WERI-Rb-1 (cell line): ENCODE measurements around the gene PNPLA2.

Experiments
- DNase-seq: peaks from one replicate; pipeline ENCODE4 v3.0.0-alpha.2; 2020
- H3K27ac ChIP-seq: fragments of 250-450 bp; sonication (Bioruptor Pico); 2 replicates; pipeline ENCODE4 v1.5.1; 2020; ENCODE audit warnings: mild to moderate bottlenecking, moderate library complexity
- H3K27me3 ChIP-seq: fragments of 250-450 bp; sonication (Bioruptor Pico); 2 replicates; pipeline ENCODE4 v1.5.1; 2021; ENCODE audit warnings: mild to moderate bottlenecking, low read depth, moderate library complexity; ENCODE audit not compliant: insufficient read depth, severe bottlenecking
- H3K36me3 ChIP-seq: fragments of 250-450 bp; sonication (Bioruptor Pico); 2 replicates; pipeline ENCODE4 v1.5.1; 2020; ENCODE audit warnings: mild to moderate bottlenecking, moderate library complexity
- H3K4me3 ChIP-seq: 2 replicates; pipeline ENCODE4 v1.5.1; 2011; ENCODE audit warnings: low read depth, mild to moderate bottlenecking, control low read depth, low read length
- H3K9me3 ChIP-seq: fragments of 250-450 bp; sonication (Bioruptor Pico); 2 replicates; pipeline ENCODE4 v1.5.1; 2021; ENCODE audit warnings: mild to moderate bottlenecking, moderate library complexity; ENCODE audit not compliant: severe bottlenecking
- TF ChIP-seq, protein P1 (sequence below): IDR thresholded peaks from 2 replicates; pipeline ENCODE4 v1.5.1; 2011; ENCODE audit warnings: low read depth, mild to moderate bottlenecking, control low read depth, inconsistent platforms, low read length

The PNPLA2 gene

GRCh38 chr11:833114-833791 lies 14.5 kb downstream of the PNPLA2 start:
- TF ChIP-seq, protein P1, sequence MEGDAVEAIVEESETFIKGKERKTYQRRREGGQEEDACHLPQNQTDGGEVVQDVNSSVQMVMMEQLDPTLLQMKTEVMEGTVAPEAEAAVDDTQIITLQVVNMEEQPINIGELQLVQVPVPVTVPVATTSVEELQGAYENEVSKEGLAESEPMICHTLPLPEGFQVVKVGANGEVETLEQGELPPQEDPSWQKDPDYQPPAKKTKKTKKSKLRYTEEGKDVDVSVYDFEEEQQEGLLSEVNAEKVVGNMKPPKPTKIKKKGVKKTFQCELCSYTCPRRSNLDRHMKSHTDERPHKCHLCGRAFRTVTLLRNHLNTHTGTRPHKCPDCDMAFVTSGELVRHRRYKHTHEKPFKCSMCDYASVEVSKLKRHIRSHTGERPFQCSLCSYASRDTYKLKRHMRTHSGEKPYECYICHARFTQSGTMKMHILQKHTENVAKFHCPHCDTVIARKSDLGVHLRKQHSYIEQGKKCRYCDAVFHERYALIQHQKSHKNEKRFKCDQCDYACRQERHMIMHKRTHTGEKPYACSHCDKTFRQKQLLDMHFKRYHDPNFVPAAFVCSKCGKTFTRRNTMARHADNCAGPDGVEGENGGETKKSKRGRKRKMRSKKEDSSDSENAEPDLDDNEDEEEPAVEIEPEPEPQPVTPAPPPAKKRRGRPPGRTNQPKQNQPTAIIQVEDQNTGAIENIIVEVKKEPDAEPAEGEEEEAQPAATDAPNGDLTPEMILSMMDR = no peak
- H3K27ac ChIP-seq = peak overlapping the region; percentile 96

GRCh38 chr11:833849-834311 lies 15.2 kb downstream of the PNPLA2 start:
- no peak for DNase-seq
- TF ChIP-seq, protein P1 = no peak
- H3K27ac ChIP-seq = peak overlapping the region; percentile 96
- H3K36me3 ChIP-seq = peaks cover 50% of the 10 kb centered on the region
- H3K27me3 ChIP-seq = no peaks in the 10 kb centered on the region
- no peaks in the 10 kb centered on the region for H3K9me3 ChIP-seq
- H3K4me3 ChIP-seq = peak overlapping the region; percentile 51

More at GRCh38 chr11:833114-833791, 14.5 kb downstream of the PNPLA2 start:
- Histone ChIP-seq H3K4me3 (peak overlapping the region; percentile 51), H3K36me3 (peaks cover 44% of the 10 kb centered on the region), H3K9me3 (no peaks in the 10 kb centered on the region), H3K27me3 (no peaks in the 10 kb centered on the region)
- DNase-seq = no peak

- TF ChIP-seq, protein P1 = no peak
- no peaks in the 10 kb centered on the region for H3K27me3 ChIP-seq
- no peak overlapping the region for H3K4me3 ChIP-seq
- no peaks in the 10 kb centered on the region for H3K9me3 ChIP-seq
- no peak for DNase-seq
- peaks cover 58% of the 10 kb centered on the region for H3K36me3 ChIP-seq
- peak overlapping the region; percentile 96 for H3K27ac ChIP-seq
Observed at GRCh38 chr11:834371-835316, 15.9 kb downstream of the PNPLA2 start.

GRCh38 chr11:836274-836673 lies 17.6 kb downstream of the PNPLA2 start:
- no peaks in the 10 kb centered on the region for H3K27me3 ChIP-seq
- peaks cover 74% of the 10 kb centered on the region for H3K36me3 ChIP-seq
- no peak overlapping the region for H3K27ac ChIP-seq
- no peaks in the 10 kb centered on the region for H3K9me3 ChIP-seq
- no peak overlapping the region for H3K4me3 ChIP-seq
- no peak for DNase-seq
- TF ChIP-seq, protein P1 = no peak

DNA sequence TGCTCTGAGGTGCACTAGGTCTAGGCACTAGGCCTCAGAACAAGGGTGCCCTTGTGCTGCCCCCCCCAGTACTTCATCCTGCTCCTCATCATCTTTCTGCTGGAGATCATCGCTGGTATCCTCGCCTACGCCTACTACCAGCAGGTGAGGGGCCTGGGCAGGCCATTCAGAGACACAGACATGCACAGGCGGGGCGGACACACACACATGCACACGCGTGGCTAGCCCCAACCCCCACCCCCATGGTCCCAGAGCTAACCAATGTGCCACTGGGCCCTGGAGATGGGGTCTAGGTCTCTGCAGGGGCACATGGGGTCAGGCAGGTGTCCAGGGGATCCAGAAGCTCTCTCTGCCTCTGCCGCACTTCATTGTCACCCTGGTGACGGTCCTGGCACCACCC lies 18.0 kb downstream of the PNPLA2 start:
- DNase-seq = no peak
- TF ChIP-seq, protein P1 = no peak
- no peaks in the 10 kb centered on the region for H3K27me3 ChIP-seq
- H3K9me3 ChIP-seq = no peaks in the 10 kb centered on the region
- no peak overlapping the region; the same call in 1 of the 2 replicates for H3K27ac ChIP-seq
- H3K36me3 ChIP-seq = peaks cover 79% of the 10 kb centered on the region
- no peak overlapping the region for H3K4me3 ChIP-seq
